WTC11 (cell line): ENCODE results near the gene PHACTR2.

Experiments
- CBFB ChIP-seq: sonication (generic); formaldehyde crosslinking; IDR thresholded peaks from 2 replicates; pipeline ENCODE4 v1.8.1; 2022; ENCODE audit warnings: mild to moderate bottlenecking, low read depth, missing genetic modification reagents
- GTF2I ChIP-seq: fragments of 250-450 bp; sonication (Bioruptor Pico); conservative IDR thresholded peaks from 2 replicates; pipeline ENCODE4 v1.4.0; 2021; ENCODE audit warnings: mild to moderate bottlenecking
- USF2 ChIP-seq: sonication (generic); formaldehyde crosslinking; IDR thresholded peaks from 2 replicates; pipeline ENCODE4 v1.8.1; 2023; ENCODE audit warnings: mild to moderate bottlenecking, missing genetic modification reagents, moderate library complexity
- ZNF138 ChIP-seq: sonication (generic); formaldehyde crosslinking; conservative IDR thresholded peaks from 2 replicates; pipeline ENCODE4 v1.8.1; 2022; ENCODE audit warnings: mild to moderate bottlenecking, moderate library complexity, missing genetic modification reagents
- TF ChIP-seq, protein P1 (sequence below): sonication (generic); formaldehyde crosslinking; IDR thresholded peaks from 2 replicates; pipeline ENCODE4 v1.8.1; 2022; ENCODE audit warnings: low read depth, missing genetic modification reagents, borderline replicate concordance
- TF ChIP-seq, protein P2 (sequence below): fragments of 200-600 bp; IDR thresholded peaks from 2 replicates; pipeline ENCODE4 v1.8.0; 2022; ENCODE audit warnings: antibody characterized with exemption

GRCh38 chr6:143782481-143782880 is 104.7 kb downstream of the PHACTR2 start:
- TF ChIP-seq, protein P1, sequence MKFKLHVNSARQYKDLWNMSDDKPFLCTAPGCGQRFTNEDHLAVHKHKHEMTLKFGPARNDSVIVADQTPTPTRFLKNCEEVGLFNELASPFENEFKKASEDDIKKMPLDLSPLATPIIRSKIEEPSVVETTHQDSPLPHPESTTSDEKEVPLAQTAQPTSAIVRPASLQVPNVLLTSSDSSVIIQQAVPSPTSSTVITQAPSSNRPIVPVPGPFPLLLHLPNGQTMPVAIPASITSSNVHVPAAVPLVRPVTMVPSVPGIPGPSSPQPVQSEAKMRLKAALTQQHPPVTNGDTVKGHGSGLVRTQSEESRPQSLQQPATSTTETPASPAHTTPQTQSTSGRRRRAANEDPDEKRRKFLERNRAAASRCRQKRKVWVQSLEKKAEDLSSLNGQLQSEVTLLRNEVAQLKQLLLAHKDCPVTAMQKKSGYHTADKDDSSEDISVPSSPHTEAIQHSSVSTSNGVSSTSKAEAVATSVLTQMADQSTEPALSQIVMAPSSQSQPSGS: no peak
- TF ChIP-seq, protein P2, sequence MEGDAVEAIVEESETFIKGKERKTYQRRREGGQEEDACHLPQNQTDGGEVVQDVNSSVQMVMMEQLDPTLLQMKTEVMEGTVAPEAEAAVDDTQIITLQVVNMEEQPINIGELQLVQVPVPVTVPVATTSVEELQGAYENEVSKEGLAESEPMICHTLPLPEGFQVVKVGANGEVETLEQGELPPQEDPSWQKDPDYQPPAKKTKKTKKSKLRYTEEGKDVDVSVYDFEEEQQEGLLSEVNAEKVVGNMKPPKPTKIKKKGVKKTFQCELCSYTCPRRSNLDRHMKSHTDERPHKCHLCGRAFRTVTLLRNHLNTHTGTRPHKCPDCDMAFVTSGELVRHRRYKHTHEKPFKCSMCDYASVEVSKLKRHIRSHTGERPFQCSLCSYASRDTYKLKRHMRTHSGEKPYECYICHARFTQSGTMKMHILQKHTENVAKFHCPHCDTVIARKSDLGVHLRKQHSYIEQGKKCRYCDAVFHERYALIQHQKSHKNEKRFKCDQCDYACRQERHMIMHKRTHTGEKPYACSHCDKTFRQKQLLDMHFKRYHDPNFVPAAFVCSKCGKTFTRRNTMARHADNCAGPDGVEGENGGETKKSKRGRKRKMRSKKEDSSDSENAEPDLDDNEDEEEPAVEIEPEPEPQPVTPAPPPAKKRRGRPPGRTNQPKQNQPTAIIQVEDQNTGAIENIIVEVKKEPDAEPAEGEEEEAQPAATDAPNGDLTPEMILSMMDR: no peak
- TF ChIP-seq GTF2I (CRISPR knock-in tag) (no peak), CBFB (CRISPR knock-in tag) (no peak), USF2 (CRISPR knock-in tag) (no peak), ZNF138 (no peak)
